Stimulated activated CD8-positive, alpha-beta memory T cell treated with anti-CD3 and anti-CD28 coated beads, Interleukin-12 subunit alpha, Interleukin-12 subunit beta, amount 100 ng/mL, for 1 hour (primary cell): ENCODE measurements around the gene ZNF865.

ENCODE experiments used
- DNase-seq: peaks from one replicate; pipeline ENCODE4 v3.0.0-alpha.2; 2020; ENCODE audit warnings: low read depth

Gene ZNF865

GRCh38 chr19:55623561-55623960 lies 18.1 kb downstream of the ZNF865 start:
- DNase-seq = no peak

- DNase-seq = peak; percentile 92
These were observed 18.9 kb downstream of the ZNF865 start, which contains the start of gene ZNF784 for GRCh38 chr19:55624109-55625003. Gene ZNF784, minus strand, starts transcription at chr19:55624566. Its CDS starts 5 bp downstream, at chr19:55624561.

DNA sequence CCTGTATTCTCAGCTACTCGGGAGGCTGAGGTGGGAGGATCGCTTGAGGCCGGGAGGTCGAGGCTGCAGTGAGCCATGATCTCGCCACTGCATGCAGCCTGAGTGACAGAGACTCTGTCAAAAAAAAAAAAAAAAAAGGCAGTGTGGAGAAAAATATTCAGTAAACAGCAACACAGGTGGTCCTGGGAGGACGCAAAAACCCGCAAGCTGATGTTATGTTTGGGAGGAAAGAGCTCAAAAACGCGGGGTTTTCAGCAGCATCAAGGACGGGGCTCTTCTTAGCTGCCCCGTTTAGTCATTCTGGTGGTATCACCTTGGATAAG lies 19.5 kb downstream of the ZNF865 start:
- no peak for DNase-seq

GRCh38 chr19:55626350-55626749 lies 20.9 kb downstream of the ZNF865 start:
- no peak for DNase-seq

DNA sequence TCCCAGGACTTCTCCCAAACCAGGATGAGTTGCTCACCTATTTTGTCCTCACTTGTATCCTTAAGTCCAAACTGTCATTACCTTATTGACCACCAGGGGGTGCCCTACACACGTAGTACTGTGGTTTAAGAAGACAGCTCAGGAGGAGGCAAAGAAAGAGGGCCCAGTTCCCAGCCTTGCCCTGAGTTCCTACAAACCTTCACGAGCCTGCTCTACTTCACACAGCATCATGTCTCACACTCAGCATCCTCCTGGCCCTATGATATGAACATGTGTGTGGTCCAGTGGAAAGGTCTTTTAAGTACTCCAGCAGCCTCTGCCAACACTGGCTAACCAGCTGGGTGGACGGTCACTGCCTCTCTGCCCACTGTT lies 27.0 kb downstream of the ZNF865 start:
- DNase-seq = peak; percentile 83

GRCh38 chr19:55633861-55634260 lies 28.4 kb downstream of the ZNF865 start:
- no peak for DNase-seq

DNA sequence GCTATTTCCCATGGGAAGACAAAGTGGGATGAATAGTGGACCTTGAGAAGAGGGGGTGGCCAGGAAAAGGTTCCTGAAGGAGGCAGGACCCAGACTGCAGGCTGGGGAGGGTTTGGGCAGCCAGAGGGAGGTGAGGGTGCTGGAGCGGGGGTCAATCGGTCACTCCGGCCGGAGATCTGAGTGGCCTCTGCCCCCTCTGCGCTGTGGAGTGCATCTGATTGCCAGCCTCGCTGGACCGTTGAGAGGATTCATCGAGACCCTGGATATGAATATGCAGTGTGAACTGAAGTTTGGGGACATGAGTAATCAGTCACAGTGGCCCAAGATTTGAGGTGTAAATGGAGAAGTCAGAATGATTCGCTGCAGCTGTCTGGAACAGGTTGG lies 29.9 kb downstream of the ZNF865 start:
- no peak for DNase-seq

GRCh38 chr19:55635856-55636440 lies 30.5 kb downstream of the ZNF865 start:
- no peak for DNase-seq

- no peak for DNase-seq
These were observed 31.3 kb downstream of the ZNF865 start for GRCh38 chr19:55636723-55637122.

- no peak for DNase-seq
These were observed 32.1 kb downstream of the ZNF865 start for GRCh38 chr19:55637534-55637933.

- no peak for DNase-seq
These were observed 33.5 kb downstream of the ZNF865 start for GRCh38 chr19:55638864-55639359.

DNA sequence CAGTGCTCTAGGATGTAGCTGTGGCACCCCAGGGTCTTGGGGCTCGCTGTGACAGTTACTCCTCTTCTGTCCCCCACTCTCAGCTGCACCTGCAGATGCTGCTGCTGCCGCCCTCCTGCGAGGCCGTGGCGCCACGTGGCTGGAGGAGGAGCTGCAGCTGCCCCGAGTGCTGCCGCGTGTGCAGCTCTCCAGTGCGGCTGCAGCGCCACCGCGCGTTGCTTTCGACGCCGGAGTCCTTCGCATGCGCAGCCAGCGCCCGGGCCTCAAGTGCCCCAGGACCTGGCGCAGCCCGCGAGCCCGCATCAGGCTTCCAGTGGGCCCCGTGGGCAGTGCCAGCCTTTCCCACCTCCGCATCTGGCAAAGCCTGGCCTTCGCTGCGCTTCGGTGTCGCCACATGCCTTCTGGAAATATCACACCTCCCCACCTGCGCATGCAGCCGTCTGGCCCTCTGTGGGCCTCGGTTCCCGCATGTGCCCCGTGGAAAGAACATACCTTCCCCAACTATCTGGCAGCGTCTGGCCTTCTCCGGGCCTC lies 34.7 kb downstream of the ZNF865 start:
- no peak for DNase-seq

GRCh38 chr19:55640577-55641425 lies 35.4 kb downstream of the ZNF865 start, which contains the start of gene ZNF580:
Gene ZNF580, plus strand, starts transcription at chr19:55641002. Its CDS starts 1,507 bp downstream, at chr19:55642509.
- no peak for DNase-seq

DNA sequence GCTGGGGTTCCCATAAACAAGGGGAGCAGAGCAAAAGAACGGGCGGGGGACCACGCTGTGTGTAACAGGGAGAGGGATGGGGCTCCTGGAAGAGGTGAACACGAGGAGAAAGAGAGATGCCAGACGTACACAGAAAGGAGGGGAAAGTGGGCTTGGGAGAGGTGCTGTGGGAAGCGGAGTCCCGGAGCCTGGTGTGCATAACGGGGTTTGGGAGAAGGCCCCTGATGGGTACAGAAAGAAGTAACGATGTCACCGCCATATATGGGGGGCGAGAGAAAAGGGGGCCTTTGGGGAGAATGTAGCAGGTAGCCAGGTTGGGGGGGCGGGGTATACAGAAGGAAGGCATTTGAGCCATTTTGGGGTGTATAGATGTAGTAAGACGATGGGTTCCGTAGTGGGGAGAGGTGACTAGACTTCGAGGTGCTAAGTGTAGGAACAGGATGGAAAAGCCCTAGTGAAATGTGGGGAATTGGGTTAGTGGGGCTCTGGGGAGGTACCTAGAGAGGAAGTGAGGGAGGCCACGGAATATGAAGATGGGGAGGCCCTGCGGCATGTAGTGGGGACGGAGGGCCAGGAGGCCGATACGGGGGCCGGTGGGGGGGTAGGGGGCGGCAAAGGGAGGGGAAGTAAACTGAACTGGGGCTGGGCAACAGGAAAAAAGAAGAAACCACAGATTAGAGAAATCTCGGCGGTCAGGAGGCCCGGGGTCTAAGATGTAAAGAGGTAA lies 36.1 kb downstream of the ZNF865 start:
- DNase-seq = no peak

DNA sequence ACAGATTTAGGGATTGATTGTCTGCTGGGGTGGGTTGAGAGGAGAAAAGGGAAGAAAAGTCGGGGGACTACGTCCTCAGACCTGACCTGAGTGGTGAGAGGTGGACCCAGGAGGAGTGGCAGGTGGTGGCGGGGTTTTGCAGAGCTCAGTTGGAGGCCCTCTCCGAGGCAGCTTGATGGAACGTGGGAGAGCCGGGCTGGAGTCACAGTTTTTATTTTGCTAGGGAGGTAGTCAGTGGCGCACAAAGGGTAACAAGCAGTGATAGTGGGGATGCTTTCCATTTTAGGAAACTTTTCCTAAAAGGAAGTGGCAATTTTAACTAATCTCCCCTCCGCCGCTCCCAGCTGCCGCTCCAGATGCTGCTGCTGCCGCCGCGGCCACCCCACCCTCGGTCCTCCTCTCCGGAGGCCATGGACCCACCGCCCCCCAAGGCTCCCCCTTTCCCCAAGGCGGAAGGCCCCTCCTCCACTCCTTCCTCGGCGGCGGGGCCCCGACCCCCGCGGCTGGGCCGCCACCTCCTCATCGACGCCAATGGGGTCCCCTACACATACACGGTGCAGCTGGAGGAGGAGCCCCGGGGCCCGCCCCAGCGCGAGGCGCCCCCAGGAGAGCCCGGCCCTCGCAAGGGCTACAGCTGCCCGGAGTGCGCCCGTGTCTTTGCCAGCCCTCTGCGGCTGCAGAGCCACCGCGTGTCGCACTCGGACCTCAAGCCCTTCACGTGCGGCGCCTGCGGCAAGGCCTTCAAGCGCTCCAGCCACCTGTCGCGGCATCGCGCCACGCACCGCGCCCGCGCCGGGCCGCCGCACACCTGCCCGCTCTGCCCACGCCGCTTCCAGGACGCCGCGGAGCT lies 36.9 kb downstream of the ZNF865 start:
- no peak for DNase-seq

DNA sequence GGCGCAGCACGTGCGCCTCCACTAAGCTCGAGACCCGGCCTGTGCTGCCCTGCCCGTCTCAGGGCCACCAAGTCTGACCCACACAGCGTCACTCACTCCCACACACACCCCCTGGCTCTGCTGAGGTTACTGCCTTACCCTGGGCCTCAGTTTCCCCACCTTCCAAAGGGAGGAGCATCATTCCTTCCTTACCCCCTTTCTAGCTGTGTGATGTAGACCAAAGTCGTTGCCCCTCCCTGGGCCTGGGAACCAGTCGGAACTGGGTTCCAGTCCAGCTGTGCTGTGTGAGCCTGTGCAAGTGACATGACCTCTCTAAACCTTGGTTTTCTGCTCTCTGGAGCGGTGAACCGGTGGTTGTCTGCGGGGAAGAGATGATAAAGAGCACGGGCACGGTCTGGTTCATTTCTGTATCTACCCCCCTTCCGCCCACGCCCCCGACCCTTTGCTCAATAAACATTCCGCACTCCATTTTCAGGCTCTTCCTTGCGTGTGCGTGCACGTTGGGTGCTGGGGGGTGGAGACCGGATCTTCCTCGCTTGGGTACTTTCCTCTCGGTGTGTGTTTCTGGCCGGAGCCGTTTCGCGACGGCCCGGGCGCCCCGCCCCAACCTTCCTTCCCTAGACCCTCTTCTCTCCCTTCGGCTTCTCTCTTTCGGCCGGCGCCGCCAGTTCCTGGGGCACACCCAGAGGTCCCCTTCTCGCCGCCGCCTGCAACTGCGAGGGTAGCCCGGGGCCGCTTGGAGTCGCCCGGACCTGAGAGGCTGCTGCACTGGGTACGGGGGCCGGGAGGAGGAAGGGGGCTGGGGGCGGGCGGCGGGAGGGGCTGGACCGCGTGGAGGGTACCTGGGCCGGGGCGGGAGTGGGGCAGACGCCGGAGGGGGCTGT lies 37.8 kb downstream of the ZNF865 start, which contains the start of gene ZNF581:
Gene ZNF581 (plus strand): TSS at position 647 of the 884 bp plus-strand sequence. CDS start 923 bp downstream, outside the sequence.
- peak; percentile 60 for DNase-seq

- no peak for DNase-seq
These were observed 38.4 kb downstream of the ZNF865 start for GRCh38 chr19:55643887-55644176.

DNA sequence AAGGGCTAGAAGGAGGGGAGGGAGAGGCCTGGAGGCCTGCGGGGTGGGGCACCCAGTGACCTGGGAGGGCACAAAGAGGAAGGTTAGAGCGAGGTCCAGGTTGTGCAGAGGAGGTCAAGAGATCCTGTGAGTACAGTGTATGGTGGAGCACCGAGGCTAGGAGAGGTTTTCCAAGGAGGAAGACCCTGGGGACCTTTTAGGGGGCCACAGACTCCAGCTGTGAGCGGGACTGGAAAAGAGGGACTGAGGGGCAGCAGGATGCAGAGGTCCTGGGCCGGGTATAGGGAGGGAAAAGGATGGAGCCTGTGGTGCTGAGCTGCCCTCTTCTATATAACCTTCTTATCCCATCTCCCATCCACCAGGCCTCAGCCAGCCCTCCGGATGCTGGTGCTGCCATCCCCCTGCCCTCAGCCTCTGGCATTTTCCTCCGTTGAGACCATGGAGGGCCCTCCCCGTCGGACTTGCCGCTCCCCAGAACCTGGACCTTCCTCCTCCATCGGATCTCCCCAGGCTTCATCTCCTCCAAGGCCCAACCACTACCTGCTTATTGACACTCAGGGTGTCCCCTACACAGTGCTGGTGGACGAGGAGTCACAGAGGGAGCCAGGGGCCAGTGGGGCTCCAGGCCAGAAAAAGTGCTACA lies 38.9 kb downstream of the ZNF865 start:
- DNase-seq = no peak
